Gastroesophageal sphincter (tissue), 4 donors: ENCODE results near the gene ZBTB46. TPM values are rescaled to one million over a fixed set of nuclear protein-coding genes. Genes with fewer than 3 reads are reported as not detected.

Experiments used
- ATAC-seq: fragments of 150-250 bp; one replicate; pipeline ENCODE4 v1.9.1; 2016; ENCODE audit warnings: mild to moderate bottlenecking, moderate library complexity
- H3K27ac ChIP-seq, 4 donors: fragments of 200-600 bp; sonication (generic) in 3 of 4; 1 replicate in 3 of 4; 2 replicates in 1 of 4; pipeline ENCODE4 v1.5.1; 2016 to 2019
- H3K27me3 ChIP-seq: fragments of 200-600 bp; sonication (generic); one replicate; pipeline ENCODE4 v1.5.1; 2019
- H3K36me3 ChIP-seq, 2 donors: fragments of 200-600 bp; sonication (generic); one replicate each; pipeline ENCODE4 v1.5.1; 2019; ENCODE audit warnings: control low read depth in 1 of 2
- H3K4me1 ChIP-seq, 3 donors: fragments of 200-600 bp; sonication (generic); 1 replicate in 2 of 3; 2 replicates in 1 of 3; pipeline ENCODE4 v1.5.1; 2016 to 2019; ENCODE audit warnings: control low read depth in 2 of 3
- H3K4me3 ChIP-seq, 2 donors: fragments of 200-600 bp; sonication (generic); one replicate each; pipeline ENCODE4 v1.5.1; 2019; ENCODE audit warnings: mild to moderate bottlenecking in 1 of 2, moderate library complexity in 1 of 2
- H3K9me3 ChIP-seq, 3 donors: fragments of 200-600 bp; sonication (generic); one replicate each; pipeline ENCODE4 v1.5.1; 2017 to 2019; ENCODE audit warnings: control low read depth in 2 of 3
- CTCF ChIP-seq, 4 experiments: fragments of 200-600 bp in 2 of 4; fragments of 450-650 bp in 2 of 4; sonication (generic) in 1 of 4; IDR thresholded peaks; one replicate each; pipeline ENCODE4 v1.5.1; 2017 to 2019; ENCODE audit warnings: antibody characterized with exemption in 4 of 4, mild to moderate bottlenecking in 2 of 4, moderate library complexity in 2 of 4
- EP300 ChIP-seq: sonication (generic); formaldehyde crosslinking; IDR thresholded peaks from one replicate; pipeline ENCODE4 v1.6.1; 2017; ENCODE audit warnings: antibody characterized with exemption, mild to moderate bottlenecking
- POLR2A ChIP-seq, 2 donors: fragments of 450-650 bp; IDR thresholded peaks; one replicate each; pipeline ENCODE4 v1.6.1; 2017; ENCODE audit warnings: antibody characterized with exemption in 2 of 2, mild to moderate bottlenecking in 2 of 2, moderate library complexity in 1 of 2
- POLR2AphosphoS5 ChIP-seq: sonication (generic); formaldehyde crosslinking; IDR thresholded peaks from one replicate; pipeline ENCODE4 v1.6.1; 2017; ENCODE audit warnings: antibody characterized with exemption
- WGBS, 2 donors: methylation state at CpG; one replicate each; pipeline ENCODE4 v1.1.5; 2018; ENCODE audit warnings: low coverage in 1 of 2; 5-methylcytosine and 5-hydroxymethylcytosine counted together
- total RNA-seq, 4 donors: library from RNA; depleted of rRNA; stranded (reverse); fragments of >200 nt; gene quantifications; one replicate each; pipeline ENCODE4 v1.1.0, GENCODE V29; 2016

Gene ZBTB46
- total RNA-seq, 4 donors from 2014 or later = 8.1 to 13.8 (median 10.2) TPM

GRCh38 chr20:63743210-63743970, 87.7 kb downstream of the ZBTB46 start:
- no peaks in the 10 kb centered on the region for H3K27me3 ChIP-seq
- peaks cover 0 to 52% of the 10 kb centered on the region in 2 donors for H3K36me3 ChIP-seq
- TF ChIP-seq EP300 (no peak), POLR2AphosphoS5 (no peak), POLR2A (IDR thresholded peaks at IDR 0.05) (no peak), CTCF (IDR thresholded peaks at IDR 0.05) (no peak)
- no peak overlapping the region for H3K4me3 ChIP-seq
- peak overlapping the region in 2 of 4 donors; percentile 52 to 95 for H3K27ac ChIP-seq
- H3K4me1 ChIP-seq = peaks cover 0 to 41% (median 19%) of the 10 kb centered on the region in 3 donors
- 80 to 95% methylated on average over 6 to 11 of the region's 31 CpGs for WGBS, 2 donors
- ATAC-seq = no peak
- no peaks in the 10 kb centered on the region for H3K9me3 ChIP-seq

DNA sequence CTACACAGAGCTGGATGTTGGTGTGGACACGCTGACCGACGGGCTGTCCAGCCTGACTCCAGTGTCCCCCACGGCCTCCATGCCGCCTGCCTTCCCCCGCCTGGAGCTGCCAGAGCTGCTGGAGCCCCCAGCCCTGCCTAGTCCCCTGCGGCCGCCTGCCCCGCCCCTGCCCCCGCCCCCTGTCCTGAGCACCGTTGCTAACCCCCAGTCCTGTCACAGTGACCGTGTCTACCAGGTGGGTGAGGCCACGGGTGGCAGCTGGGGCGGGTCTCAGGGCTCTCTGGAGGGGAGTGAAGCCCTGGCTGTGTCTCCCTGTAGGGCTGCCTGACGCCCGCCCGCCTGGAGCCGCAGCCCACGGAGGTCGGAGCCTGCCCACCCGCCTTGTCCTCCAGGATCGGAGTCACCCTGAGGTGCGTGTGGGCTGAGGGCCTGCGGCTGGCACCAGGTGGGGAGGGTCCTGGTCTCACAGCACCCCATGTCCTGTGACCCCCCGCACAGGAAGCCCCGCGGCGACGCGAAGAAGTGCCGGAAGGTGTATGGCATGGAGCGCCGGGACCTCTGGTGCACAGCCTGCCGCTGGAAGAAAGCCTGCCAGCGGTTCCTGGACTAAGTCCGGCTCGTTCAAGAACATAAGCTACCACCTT, 88.6 kb downstream of the ZBTB46 start:
- H3K36me3 ChIP-seq = peaks cover 0 to 52% of the 10 kb centered on the region in 2 donors
- no peak for TF ChIP-seq EP300
- TF ChIP-seq POLR2AphosphoS5 = no peak
- TF ChIP-seq CTCF (IDR thresholded peaks at IDR 0.05) = no peak
- TF ChIP-seq POLR2A (IDR thresholded peaks at IDR 0.05) = no peak
- no peaks in the 10 kb centered on the region for H3K9me3 ChIP-seq
- 87% methylated on average over 6 of the region's 37 CpGs; no CpG with 5 or more reads in 1 of the 2 donors for WGBS, 2 donors
- no peak overlapping the region for H3K4me3 ChIP-seq
- peaks cover 0 to 50% (median 28%) of the 10 kb centered on the region in 3 donors for H3K4me1 ChIP-seq
- peak overlapping the region in 3 of 4 donors; percentile 28 to 96 (median 95) for H3K27ac ChIP-seq
- no peak for ATAC-seq
- no peaks in the 10 kb centered on the region for H3K27me3 ChIP-seq

GRCh38 chr20:63741676-63742380, 89.2 kb downstream of the ZBTB46 start:
- no peaks in the 10 kb centered on the region for H3K27me3 ChIP-seq
- H3K4me3 ChIP-seq = peak overlapping the region in 1 of 2 donors; percentile 82
- WGBS, 2 donors = 95% methylated on average over 7 of the region's 30 CpGs; no CpG with 5 or more reads in 1 of the 2 donors
- peaks cover 0 to 57% (median 31%) of the 10 kb centered on the region in 3 donors for H3K4me1 ChIP-seq
- TF ChIP-seq CTCF (IDR thresholded peaks at IDR 0.05) = no peak
- TF ChIP-seq EP300 = no peak
- no peak for TF ChIP-seq POLR2AphosphoS5
- no peaks in the 10 kb centered on the region for H3K9me3 ChIP-seq
- peaks cover 0 to 50% of the 10 kb centered on the region in 2 donors for H3K36me3 ChIP-seq
- peak overlapping the region; percentile 20 to 98 (median 96) for H3K27ac ChIP-seq
- ATAC-seq = no peak

DNA sequence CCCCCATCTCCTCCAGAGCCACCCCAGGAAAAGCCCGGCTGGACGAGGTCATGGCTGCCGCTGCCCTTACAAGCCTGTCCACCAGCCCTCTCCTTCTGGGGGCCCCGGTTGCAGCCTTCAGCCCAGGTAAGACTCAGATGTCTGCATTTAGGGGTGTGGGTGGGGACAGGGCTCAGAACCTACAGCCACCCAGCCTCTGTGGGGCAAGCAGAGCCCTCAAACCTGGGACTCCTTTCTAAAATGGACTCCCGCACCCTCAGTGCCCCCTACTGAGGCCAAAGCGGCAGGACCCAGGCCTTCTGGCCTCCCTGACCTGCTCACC, 89.7 kb downstream of the ZBTB46 start:
- ATAC-seq = no peak
- Histone ChIP-seq H3K4me1 (peaks cover 0 to 57% (median 31%) of the 10 kb centered on the region in 3 donors), H3K36me3 (peaks cover 0 to 49% of the 10 kb centered on the region in 2 donors), H3K4me3 (peak overlapping the region in 1 of 2 donors; percentile 82), H3K27ac (peak overlapping the region; percentile 20 to 98 (median 96)), H3K27me3 (no peaks in the 10 kb centered on the region), H3K9me3 (no peaks in the 10 kb centered on the region)
- WGBS, 2 donors = 0% methylated on average over 2 of the region's 6 CpGs; no CpG with 5 or more reads in 1 of the 2 donors
- no peak for TF ChIP-seq POLR2A (IDR thresholded peaks at IDR 0.05)
- TF ChIP-seq CTCF (IDR thresholded peaks at IDR 0.05) = no peak
- no peak for TF ChIP-seq EP300
- no peak for TF ChIP-seq POLR2AphosphoS5
